ENCODE measurements around the gene AGAP1. TPM values are rescaled to one million over a fixed set of nuclear protein-coding genes. Genes with fewer than 3 reads are reported as not detected.

Gene AGAP1
- total RNA-seq, 1 donor from 2014 or later, result 36.2 TPM

GRCh38 chr2:236025892-236026291 is 532.0 kb downstream of the AGAP1 start:
- TF ChIP-seq, protein P1, sequence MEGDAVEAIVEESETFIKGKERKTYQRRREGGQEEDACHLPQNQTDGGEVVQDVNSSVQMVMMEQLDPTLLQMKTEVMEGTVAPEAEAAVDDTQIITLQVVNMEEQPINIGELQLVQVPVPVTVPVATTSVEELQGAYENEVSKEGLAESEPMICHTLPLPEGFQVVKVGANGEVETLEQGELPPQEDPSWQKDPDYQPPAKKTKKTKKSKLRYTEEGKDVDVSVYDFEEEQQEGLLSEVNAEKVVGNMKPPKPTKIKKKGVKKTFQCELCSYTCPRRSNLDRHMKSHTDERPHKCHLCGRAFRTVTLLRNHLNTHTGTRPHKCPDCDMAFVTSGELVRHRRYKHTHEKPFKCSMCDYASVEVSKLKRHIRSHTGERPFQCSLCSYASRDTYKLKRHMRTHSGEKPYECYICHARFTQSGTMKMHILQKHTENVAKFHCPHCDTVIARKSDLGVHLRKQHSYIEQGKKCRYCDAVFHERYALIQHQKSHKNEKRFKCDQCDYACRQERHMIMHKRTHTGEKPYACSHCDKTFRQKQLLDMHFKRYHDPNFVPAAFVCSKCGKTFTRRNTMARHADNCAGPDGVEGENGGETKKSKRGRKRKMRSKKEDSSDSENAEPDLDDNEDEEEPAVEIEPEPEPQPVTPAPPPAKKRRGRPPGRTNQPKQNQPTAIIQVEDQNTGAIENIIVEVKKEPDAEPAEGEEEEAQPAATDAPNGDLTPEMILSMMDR (IDR thresholded peaks at IDR 0.05), result no peak
- intact Hi-C loops (cut with DNase I), result no loop called here
- DNase-seq (no peak), ATAC-seq (peak in 1 of 2 donors; percentile 14)
- no peaks in the 10 kb centered on the region for H3K4me1 ChIP-seq
- H3K36me3 ChIP-seq, result no peaks in the 10 kb centered on the region
- no peaks in the 10 kb centered on the region for H3K27me3 ChIP-seq (ENCODE audit: low read depth)
- no peaks in the 10 kb centered on the region for H3K9me3 ChIP-seq
- H3K27ac ChIP-seq, result no peak overlapping the region
- no peak overlapping the region for H3K4me3 ChIP-seq

DNA sequence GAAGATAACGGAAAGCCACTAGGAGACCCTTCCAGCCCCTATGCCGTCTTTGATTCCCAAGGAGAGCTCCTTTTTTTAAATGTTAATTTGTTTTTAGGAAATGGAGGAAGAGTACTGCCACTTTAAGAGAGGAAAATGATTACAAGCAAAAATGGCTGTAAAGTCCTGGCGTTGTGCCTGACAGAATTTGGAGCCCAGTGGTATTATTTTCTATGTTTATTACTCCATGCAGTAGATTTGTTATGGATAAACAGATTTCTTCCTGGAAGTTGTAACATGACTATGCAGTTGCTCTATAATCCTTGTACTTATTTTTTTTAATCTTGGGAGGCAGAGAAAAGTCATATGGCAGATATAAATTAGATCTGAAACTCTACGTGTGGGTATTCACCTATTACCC is 533.0 kb downstream of the AGAP1 start:
- ATAC-seq (no peak), DNase-seq (no peak)
- Histone ChIP-seq H3K4me3 (no peak overlapping the region), H3K4me1 (no peaks in the 10 kb centered on the region), H3K27ac (no peak overlapping the region), H3K36me3 (no peaks in the 10 kb centered on the region), H3K27me3 (ENCODE audit: low read depth) (no peaks in the 10 kb centered on the region), H3K9me3 (no peaks in the 10 kb centered on the region)
- TF ChIP-seq, protein P1 (IDR thresholded peaks at IDR 0.05), result no peak
- intact Hi-C loops (cut with DNase I), result no loop called here

- H3K9me3 ChIP-seq, result no peaks in the 10 kb centered on the region
- no peak for DNase-seq
- TF ChIP-seq, protein P1 (IDR thresholded peaks at IDR 0.05), result no peak
- no peaks in the 10 kb centered on the region for H3K27me3 ChIP-seq (ENCODE audit: low read depth)
- H3K27ac ChIP-seq, result no peak overlapping the region
- H3K4me1 ChIP-seq, result no peaks in the 10 kb centered on the region
- H3K36me3 ChIP-seq, result no peaks in the 10 kb centered on the region
- no peak for ATAC-seq
- no peak overlapping the region for H3K4me3 ChIP-seq
- intact Hi-C loops (cut with DNase I), result no loop called here
Measured at GRCh38 chr2:236028066-236028465, 534.2 kb downstream of the AGAP1 start.

DNA sequence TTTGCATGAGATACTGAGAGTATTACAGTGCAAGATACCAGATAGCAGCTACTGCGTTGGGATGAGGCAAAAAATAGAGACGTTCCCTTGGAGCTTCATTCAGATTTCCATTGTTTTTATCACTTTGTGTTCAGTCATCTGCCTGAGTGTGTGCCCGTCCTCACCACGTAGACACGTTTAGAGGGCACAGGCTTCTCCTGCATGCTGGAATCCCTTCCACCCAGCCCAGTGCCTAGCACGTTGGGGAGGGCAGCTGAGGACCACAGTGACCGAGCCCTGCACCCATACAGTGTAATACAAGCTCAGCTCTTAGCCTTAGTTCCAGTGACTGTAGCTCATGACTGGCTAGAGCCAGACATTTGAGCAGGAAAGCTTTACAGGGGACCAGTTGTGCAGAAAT is 539.6 kb downstream of the AGAP1 start:
- Histone ChIP-seq H3K36me3 (peaks cover 12% of the 10 kb centered on the region), H3K4me3 (no peak overlapping the region), H3K27ac (no peak overlapping the region), H3K9me3 (no peaks in the 10 kb centered on the region), H3K27me3 (ENCODE audit: low read depth) (no peaks in the 10 kb centered on the region), H3K4me1 (no peaks in the 10 kb centered on the region)
- intact Hi-C loops (cut with DNase I), result no loop called here
- DNase-seq (no peak), ATAC-seq (no peak)
- TF ChIP-seq, protein P1 (IDR thresholded peaks at IDR 0.05), result no peak

DNA sequence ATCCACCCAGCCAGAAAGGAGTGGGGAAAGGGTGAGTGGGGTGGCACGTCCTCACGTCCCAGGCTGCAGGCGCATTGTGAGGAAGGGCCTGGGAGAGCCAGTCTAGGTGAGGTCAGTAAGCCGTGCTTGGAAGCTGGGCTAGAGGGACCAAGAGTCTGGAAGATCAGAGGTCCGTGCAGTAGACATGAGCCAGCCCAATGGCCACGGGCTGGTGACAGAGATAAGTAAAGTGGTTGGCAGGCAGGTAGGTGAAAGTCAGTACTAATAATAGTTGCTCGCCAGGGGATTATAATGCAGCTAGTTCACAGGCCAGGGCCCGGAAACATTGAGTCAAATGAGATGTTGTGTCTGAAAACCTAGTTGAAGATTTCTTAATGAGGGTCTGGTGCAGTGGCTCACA is 541.1 kb downstream of the AGAP1 start:
- no peak for DNase-seq
- H3K27ac ChIP-seq, result no peak overlapping the region
- H3K4me1 ChIP-seq, result no peaks in the 10 kb centered on the region
- H3K4me3 ChIP-seq, result no peak overlapping the region
- H3K9me3 ChIP-seq, result no peaks in the 10 kb centered on the region
- peaks cover 14% of the 10 kb centered on the region for H3K36me3 ChIP-seq
- ATAC-seq, result no peak
- intact Hi-C loops (cut with DNase I), result no loop called here
- no peaks in the 10 kb centered on the region for H3K27me3 ChIP-seq (ENCODE audit: low read depth)
- TF ChIP-seq, protein P1 (IDR thresholded peaks at IDR 0.05), result no peak

GRCh38 chr2:236036045-236036444 is 542.2 kb downstream of the AGAP1 start:
- TF ChIP-seq, protein P1 (IDR thresholded peaks at IDR 0.05), result no peak
- peaks cover 24% of the 10 kb centered on the region for H3K36me3 ChIP-seq
- no peak overlapping the region for H3K4me3 ChIP-seq
- no peak overlapping the region for H3K27ac ChIP-seq
- ATAC-seq (no peak), DNase-seq (no peak)
- H3K4me1 ChIP-seq, result no peaks in the 10 kb centered on the region
- H3K27me3 ChIP-seq (ENCODE audit: low read depth), result no peaks in the 10 kb centered on the region
- no peaks in the 10 kb centered on the region for H3K9me3 ChIP-seq
- intact Hi-C loops (cut with DNase I), result no loop called here

Measured in lower lobe of right lung (tissue), 2 donors.